K562 (cell line): ENCODE data around the gene CEP170. TPM values are rescaled to one million over a fixed set of nuclear protein-coding genes. Genes with fewer than 3 reads are reported as not detected.
A peak's percentile ranks its signal among the peaks of the same experiment; 100 is the strongest.

ENCODE experiments used
- ATAC-seq: fragments of 200-7000 bp; cut with Tn5 transposase; 3 replicates; pipeline ENCODE4 v1.9.1; 2020; ENCODE audit warnings: moderate library complexity
- BruUV-seq: library from RNA; stranded (reverse); fragments of 400-500 nt; replicated peaks from 2 replicates; lab custom pipeline; 2021; lab: Mats Ljungman, UMichigan
- CTCF ChIA-PET: fragments of 300-600 bp; formaldehyde crosslinking; extraction: SDS; loops from one replicate; lab custom pipeline; 2021; ENCODE audit warnings: low intra/inter-chr PET ratio; lab: Yijun Ruan, JAX
- POLR2A ChIA-PET: fragments of 300-600, 350-650 bp; sonication (Branson Sonifier 250); formaldehyde crosslinking; extraction: SDS; loops from one replicate; lab custom pipeline; 2021; ENCODE audit warnings: antibody characterized with exemption, inconsistent platforms; lab: Yijun Ruan, JAX
- DNase-seq, 4 experiments: peaks; one replicate each; pipeline versions ENCODE4 v3.0.0 to v3.0.0-alpha.2; 2011 to 2018; ENCODE audit warnings: low spot score in 3 of 4, mixed read lengths in 3 of 4; ENCODE audit errors: extremely low read depth in 1 of 4
- FAIRE-seq: peaks from 2 replicates; lab custom pipeline; 2011; peaks lifted over from hg19 to GRCh38; lab: Jason Lieb, UNC
- H2AFZ ChIP-seq: 2 replicates; pipeline ENCODE4 v1.6.0; 2011; ENCODE audit warnings: low read depth, low read length, control low read depth, inconsistent platforms
- H3K27ac ChIP-seq: fragments of 200-600 bp; 3 replicates; pipeline ENCODE4 v1.8.0; 2011; ENCODE audit warnings: low read depth, mild to moderate bottlenecking, control low read depth, inconsistent platforms, low read length, moderate library complexity, mixed read lengths; ENCODE audit errors: extremely low read depth
- H3K27me3 ChIP-seq, 2 experiments: fragments of 300-600 bp in 1 of 2; 2 replicates in 1 of 2; 3 replicates in 1 of 2; pipeline versions ENCODE4 v1.6.0 to v1.8.0; 2011; ENCODE audit warnings: inconsistent platforms in 2 of 2, low read length in 2 of 2, mild to moderate bottlenecking in 1 of 2, mixed read lengths in 1 of 2, moderate library complexity in 1 of 2; ENCODE audit not compliant: control insufficient read depth in 2 of 2, insufficient read depth in 2 of 2
- H3K36me3 ChIP-seq: fragments of 300-600 bp; 3 replicates; pipeline ENCODE4 v1.8.0; 2011; ENCODE audit warnings: mild to moderate bottlenecking, low read length, inconsistent platforms; ENCODE audit not compliant: control insufficient read depth, insufficient read depth
- H3K4me1 ChIP-seq, 2 experiments: fragments of 200-600 bp in 1 of 2; replicated peaks in 1 of 2; 2 replicates in 1 of 2; 3 replicates in 1 of 2; pipeline versions ENCODE4 v1.5.1 to v1.8.0; 2011; ENCODE audit warnings: inconsistent platforms in 2 of 2, low read length in 2 of 2, mild to moderate bottlenecking in 1 of 2, mixed read lengths in 1 of 2, moderate library complexity in 1 of 2; ENCODE audit not compliant: control insufficient read depth in 2 of 2, insufficient read depth in 2 of 2
- H3K4me2 ChIP-seq: 2 replicates; pipeline ENCODE4 v1.6.1; 2011; ENCODE audit warnings: low read length, control low read depth, inconsistent platforms, mixed read lengths; ENCODE audit not compliant: insufficient read depth
- H3K4me3 ChIP-seq: fragments of 200-600 bp; sonication (generic), shearing (Covaris generic); 2 replicates; pipeline ENCODE4 v1.5.1; 2016; ENCODE audit warnings: control low read depth, inconsistent platforms
- H3K79me2 ChIP-seq: fragments of 200-600 bp; 3 replicates; pipeline ENCODE4 v1.8.0; 2011; ENCODE audit warnings: low read length, inconsistent platforms; ENCODE audit not compliant: control insufficient read depth, insufficient read depth
- H3K9ac ChIP-seq, 2 experiments: 2 replicates each; pipeline versions ENCODE4 v1.6.0 to v1.6.1; 2011; ENCODE audit warnings: low read depth in 2 of 2, low read length in 2 of 2, control low read depth in 1 of 2, inconsistent platforms in 1 of 2, mild to moderate bottlenecking in 1 of 2, mixed read lengths in 1 of 2; ENCODE audit not compliant: insufficient read depth in 1 of 2
- H3K9me1 ChIP-seq: one replicate; pipeline ENCODE4 v1.6.0; 2011; ENCODE audit warnings: inconsistent platforms, mild to moderate bottlenecking, low read length, moderate library complexity; ENCODE audit not compliant: control insufficient read depth, insufficient read depth
- H3K9me3 ChIP-seq: replicated peaks from 2 replicates; pipeline ENCODE4 v1.5.1; 2011; ENCODE audit warnings: low read depth, low read length, inconsistent platforms; ENCODE audit not compliant: control insufficient read depth, insufficient read depth
- H4K20me1 ChIP-seq: replicated peaks from 2 replicates; pipeline ENCODE4 v1.6.1; 2011; ENCODE audit warnings: low read length, inconsistent platforms, mixed read lengths; ENCODE audit not compliant: control insufficient read depth, insufficient read depth
- CCAR2 ChIP-seq: fragments of 200-400 bp; formaldehyde crosslinking; IDR thresholded peaks from 2 replicates; pipeline ENCODE4 v1.6.1; 2017; ENCODE audit warnings: mild to moderate bottlenecking, low read depth, low read length
- DIDO1 ChIP-seq: fragments of 450-650 bp; IDR thresholded peaks from 2 replicates; pipeline ENCODE4 v1.6.1; 2016; ENCODE audit warnings: low read depth, missing biosample characterization, missing genetic modification characterization
- OTX1 ChIP-seq: fragments of 450-650 bp; formaldehyde crosslinking; IDR thresholded peaks from 2 replicates; pipeline ENCODE4 v1.4.0; 2022; ENCODE audit warnings: mild to moderate bottlenecking
- RBM25 ChIP-seq: fragments of 200-400 bp; formaldehyde crosslinking; IDR thresholded peaks from 2 replicates; pipeline ENCODE4 v1.6.1; 2018; ENCODE audit warnings: low read length, low read depth, moderate library complexity; ENCODE audit not compliant: severe bottlenecking
- U2AF1 ChIP-seq: fragments of 200-400 bp; formaldehyde crosslinking; optimal IDR thresholded peaks from 2 replicates; pipeline ENCODE3; 2017; ENCODE audit warnings: mild to moderate bottlenecking, low read depth, low read length, moderate library complexity
- U2AF2 ChIP-seq: fragments of 200-400 bp; formaldehyde crosslinking; optimal IDR thresholded peaks from 2 replicates; pipeline ENCODE3; 2017; ENCODE audit warnings: low read depth, mild to moderate bottlenecking, low read length
- ZBED1 ChIP-seq: IDR thresholded peaks from 2 replicates; pipeline ENCODE4 v1.6.1; 2014
- ZKSCAN8 ChIP-seq: fragments of 200-800 bp; sonication (Bioruptor generic); IDR thresholded peaks from 2 replicates; pipeline ENCODE4 v1.6.1; 2016; ENCODE audit warnings: missing genetic modification characterization, missing compliant biosample characterization
- ZNF121 ChIP-seq: sonication (generic); formaldehyde crosslinking; conservative IDR thresholded peaks from 2 replicates; pipeline ENCODE4 v1.8.0; 2022; ENCODE audit warnings: missing genetic modification reagents
- ZNF212 ChIP-seq: fragments of 450-650 bp; formaldehyde crosslinking; IDR thresholded peaks from 2 replicates; pipeline ENCODE4 v1.4.0; 2020; ENCODE audit warnings: mild to moderate bottlenecking
- whole genome bisulfite sequencing: fragments of 100-300 bp; shearing (Covaris generic); methylation state at CpG from one replicate; pipeline ENCODE4 v1.1.6; 2016; ENCODE audit warnings: low coverage, mixed read lengths; ENCODE audit not compliant: insufficient coverage; ENCODE audit errors: missing lambda C conversion rate; 5-methylcytosine and 5-hydroxymethylcytosine counted together
- in situ Hi-C: fragments of 300-500 bp; cut with MboI; formaldehyde crosslinking; loops from 4 replicates; pipeline ENCODE4 v1.15.0; 2018; ENCODE audit warnings: inconsistent platforms, mixed read lengths
- intact Hi-C: fragments of 100-400 bp; cut with micrococcal nuclease; formaldehyde crosslinking; loops from 2 replicates; pipeline ENCODE4 v1.14.2; 2022
- polyA plus RNA-seq, 8 experiments: library from polyadenylated mRNA; depleted of rRNA in 4 of 8; stranded (reverse) in 5 of 8; unstranded in 3 of 8; fragments of >200 nt; fragmentation: Nextera tagmentation in 2 of 8; fragmentation: Illumina TruSeq in 1 of 8; extraction: Ambion mirVana in 2 of 8; extraction: Trizol in 1 of 8; gene quantifications; 2 replicates each; pipeline versions ENCODE4 v1.2.1 to v1.2.3, GENCODE V29; 2011 to 2014; ENCODE audit warnings: inconsistent platforms in 1 of 8, missing spikeins in 1 of 8
- total RNA-seq, 7 experiments: library from RNA; depleted of rRNA in 6 of 7; stranded (reverse); fragments of >200 nt in 6 of 7; fragmentation: Illumina TruSeq in 2 of 7; extraction: Trizol in 2 of 7; gene quantifications; 2 replicates each; pipeline versions ENCODE4 v1.2.1 to v1.2.3, GENCODE V29; 2011 to 2021; ENCODE audit warnings: low replicate concordance in 1 of 7
- TF ChIP-seq, protein P1 (sequence below): sonication (generic); formaldehyde crosslinking; IDR thresholded peaks from 2 replicates; pipeline ENCODE4 v1.8.0; 2022; ENCODE audit warnings: mild to moderate bottlenecking, missing genetic modification reagents

Gene CEP170
- total and polyA plus RNA-seq, 9 of the 15 experiments (the other 6 are each of a cell fraction or from before 2014, with no cell fraction given) = 22.6 to 110 (median 68.5) TPM

- TF ChIP-seq, protein P1, sequence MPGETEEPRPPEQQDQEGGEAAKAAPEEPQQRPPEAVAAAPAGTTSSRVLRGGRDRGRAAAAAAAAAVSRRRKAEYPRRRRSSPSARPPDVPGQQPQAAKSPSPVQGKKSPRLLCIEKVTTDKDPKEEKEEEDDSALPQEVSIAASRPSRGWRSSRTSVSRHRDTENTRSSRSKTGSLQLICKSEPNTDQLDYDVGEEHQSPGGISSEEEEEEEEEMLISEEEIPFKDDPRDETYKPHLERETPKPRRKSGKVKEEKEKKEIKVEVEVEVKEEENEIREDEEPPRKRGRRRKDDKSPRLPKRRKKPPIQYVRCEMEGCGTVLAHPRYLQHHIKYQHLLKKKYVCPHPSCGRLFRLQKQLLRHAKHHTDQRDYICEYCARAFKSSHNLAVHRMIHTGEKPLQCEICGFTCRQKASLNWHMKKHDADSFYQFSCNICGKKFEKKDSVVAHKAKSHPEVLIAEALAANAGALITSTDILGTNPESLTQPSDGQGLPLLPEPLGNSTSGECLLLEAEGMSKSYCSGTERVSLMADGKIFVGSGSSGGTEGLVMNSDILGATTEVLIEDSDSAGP = no peak
- TF ChIP-seq DIDO1 (tag) = no peak
These were observed 31.5 kb upstream of the CEP170 start (continued) for GRCh38 chr1:243286409-243287122.

- peaks cover 12% of the 10 kb centered on the region; the same call in 2 of the 3 replicates for H3K36me3 ChIP-seq
- FAIRE-seq (no peak), ATAC-seq (no peak), DNase-seq (no peak)
- peaks cover 0 to 5% of the 10 kb centered on the region in 2 experiments; a peak in 2 of 5 replicates for H3K4me1 ChIP-seq
- no peaks in the 10 kb centered on the region for H3K27me3 ChIP-seq
- in situ Hi-C loops = no loop called here
- H4K20me1 ChIP-seq = no peaks in the 10 kb centered on the region
- ChIA-PET CTCF (no interaction called here), POLR2A (no interaction called here)
- no peak overlapping the region for H3K27ac ChIP-seq
- H3K9me1 ChIP-seq = no peaks in the 10 kb centered on the region
- no peaks in the 10 kb centered on the region for H3K79me2 ChIP-seq
- no peak overlapping the region for H3K4me3 ChIP-seq
- intact Hi-C loops = no loop called here
- no peaks in the 10 kb centered on the region for H3K9me3 ChIP-seq
- H3K4me2 ChIP-seq = no peak overlapping the region
- no peak overlapping the region for H2AFZ ChIP-seq
- no TSS peak for BruUV-seq
- 91% methylated on average over 5 of the region's 5 CpGs for WGBS
- TF ChIP-seq OTX1 (CRISPR knock-in tag) = no peak
- TF ChIP-seq ZKSCAN8 = no peak
- no peak for TF ChIP-seq ZNF212
- no peak for TF ChIP-seq U2AF2
- TF ChIP-seq ZNF121 (CRISPR knock-in tag) = peak; percentile 98
- no peak for TF ChIP-seq CCAR2
- peak; percentile 5 for TF ChIP-seq RBM25
- TF ChIP-seq ZBED1 = no peak
- TF ChIP-seq U2AF1 = no peak
- TF ChIP-seq, all 486 proteins: peak for 2
- no peak overlapping the region for H3K9ac ChIP-seq
These were observed 26.6 kb upstream of the CEP170 start for GRCh38 chr1:243281672-243282071.
